Measurements from ENCODE around the gene FAM89A. TPM values are rescaled to one million over a fixed set of nuclear protein-coding genes. Genes with fewer than 3 reads are reported as not detected.

The FAM89A gene
- total and polyA plus RNA-seq, 2 of the 8 experiments (the other 6 are each of a cell fraction or from before 2014, with no cell fraction given), result 2.1 to 2.2 TPM

DNA sequence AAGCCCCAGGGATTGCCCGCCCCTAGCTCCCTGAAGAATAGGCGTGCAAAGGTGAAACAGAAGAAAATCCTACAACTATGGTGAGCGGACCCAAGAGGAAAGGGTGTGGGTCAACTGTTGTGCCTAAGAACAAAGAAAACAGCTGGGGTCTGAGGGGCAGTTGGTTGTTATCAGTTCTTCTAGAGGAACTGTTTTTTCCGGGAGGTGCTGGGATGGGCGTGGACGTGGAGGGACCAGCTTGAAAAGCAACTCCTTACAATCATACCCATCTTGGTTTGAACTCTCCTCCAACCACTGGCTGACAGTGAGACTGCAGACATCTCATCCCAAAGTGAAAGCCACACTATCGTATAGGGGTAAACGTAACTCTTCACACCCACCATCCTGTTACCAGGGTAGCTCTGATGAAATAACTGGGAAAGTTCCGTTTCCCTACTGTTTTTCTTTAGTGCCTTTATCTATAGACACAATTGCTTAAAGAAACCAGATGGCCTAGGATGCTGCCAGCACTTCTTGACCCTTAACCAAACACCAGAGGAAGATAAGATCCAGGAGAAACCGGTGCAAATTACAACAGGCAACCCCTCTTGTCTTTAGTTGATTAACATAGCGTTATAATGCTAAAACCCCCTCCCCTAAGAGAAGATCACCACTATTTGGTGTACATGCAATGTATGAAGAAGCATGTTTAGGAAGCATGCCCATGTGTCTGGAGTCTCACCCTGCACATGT is 25.6 kb upstream of the FAM89A start (continued):
- TF ChIP-seq, protein P1, sequence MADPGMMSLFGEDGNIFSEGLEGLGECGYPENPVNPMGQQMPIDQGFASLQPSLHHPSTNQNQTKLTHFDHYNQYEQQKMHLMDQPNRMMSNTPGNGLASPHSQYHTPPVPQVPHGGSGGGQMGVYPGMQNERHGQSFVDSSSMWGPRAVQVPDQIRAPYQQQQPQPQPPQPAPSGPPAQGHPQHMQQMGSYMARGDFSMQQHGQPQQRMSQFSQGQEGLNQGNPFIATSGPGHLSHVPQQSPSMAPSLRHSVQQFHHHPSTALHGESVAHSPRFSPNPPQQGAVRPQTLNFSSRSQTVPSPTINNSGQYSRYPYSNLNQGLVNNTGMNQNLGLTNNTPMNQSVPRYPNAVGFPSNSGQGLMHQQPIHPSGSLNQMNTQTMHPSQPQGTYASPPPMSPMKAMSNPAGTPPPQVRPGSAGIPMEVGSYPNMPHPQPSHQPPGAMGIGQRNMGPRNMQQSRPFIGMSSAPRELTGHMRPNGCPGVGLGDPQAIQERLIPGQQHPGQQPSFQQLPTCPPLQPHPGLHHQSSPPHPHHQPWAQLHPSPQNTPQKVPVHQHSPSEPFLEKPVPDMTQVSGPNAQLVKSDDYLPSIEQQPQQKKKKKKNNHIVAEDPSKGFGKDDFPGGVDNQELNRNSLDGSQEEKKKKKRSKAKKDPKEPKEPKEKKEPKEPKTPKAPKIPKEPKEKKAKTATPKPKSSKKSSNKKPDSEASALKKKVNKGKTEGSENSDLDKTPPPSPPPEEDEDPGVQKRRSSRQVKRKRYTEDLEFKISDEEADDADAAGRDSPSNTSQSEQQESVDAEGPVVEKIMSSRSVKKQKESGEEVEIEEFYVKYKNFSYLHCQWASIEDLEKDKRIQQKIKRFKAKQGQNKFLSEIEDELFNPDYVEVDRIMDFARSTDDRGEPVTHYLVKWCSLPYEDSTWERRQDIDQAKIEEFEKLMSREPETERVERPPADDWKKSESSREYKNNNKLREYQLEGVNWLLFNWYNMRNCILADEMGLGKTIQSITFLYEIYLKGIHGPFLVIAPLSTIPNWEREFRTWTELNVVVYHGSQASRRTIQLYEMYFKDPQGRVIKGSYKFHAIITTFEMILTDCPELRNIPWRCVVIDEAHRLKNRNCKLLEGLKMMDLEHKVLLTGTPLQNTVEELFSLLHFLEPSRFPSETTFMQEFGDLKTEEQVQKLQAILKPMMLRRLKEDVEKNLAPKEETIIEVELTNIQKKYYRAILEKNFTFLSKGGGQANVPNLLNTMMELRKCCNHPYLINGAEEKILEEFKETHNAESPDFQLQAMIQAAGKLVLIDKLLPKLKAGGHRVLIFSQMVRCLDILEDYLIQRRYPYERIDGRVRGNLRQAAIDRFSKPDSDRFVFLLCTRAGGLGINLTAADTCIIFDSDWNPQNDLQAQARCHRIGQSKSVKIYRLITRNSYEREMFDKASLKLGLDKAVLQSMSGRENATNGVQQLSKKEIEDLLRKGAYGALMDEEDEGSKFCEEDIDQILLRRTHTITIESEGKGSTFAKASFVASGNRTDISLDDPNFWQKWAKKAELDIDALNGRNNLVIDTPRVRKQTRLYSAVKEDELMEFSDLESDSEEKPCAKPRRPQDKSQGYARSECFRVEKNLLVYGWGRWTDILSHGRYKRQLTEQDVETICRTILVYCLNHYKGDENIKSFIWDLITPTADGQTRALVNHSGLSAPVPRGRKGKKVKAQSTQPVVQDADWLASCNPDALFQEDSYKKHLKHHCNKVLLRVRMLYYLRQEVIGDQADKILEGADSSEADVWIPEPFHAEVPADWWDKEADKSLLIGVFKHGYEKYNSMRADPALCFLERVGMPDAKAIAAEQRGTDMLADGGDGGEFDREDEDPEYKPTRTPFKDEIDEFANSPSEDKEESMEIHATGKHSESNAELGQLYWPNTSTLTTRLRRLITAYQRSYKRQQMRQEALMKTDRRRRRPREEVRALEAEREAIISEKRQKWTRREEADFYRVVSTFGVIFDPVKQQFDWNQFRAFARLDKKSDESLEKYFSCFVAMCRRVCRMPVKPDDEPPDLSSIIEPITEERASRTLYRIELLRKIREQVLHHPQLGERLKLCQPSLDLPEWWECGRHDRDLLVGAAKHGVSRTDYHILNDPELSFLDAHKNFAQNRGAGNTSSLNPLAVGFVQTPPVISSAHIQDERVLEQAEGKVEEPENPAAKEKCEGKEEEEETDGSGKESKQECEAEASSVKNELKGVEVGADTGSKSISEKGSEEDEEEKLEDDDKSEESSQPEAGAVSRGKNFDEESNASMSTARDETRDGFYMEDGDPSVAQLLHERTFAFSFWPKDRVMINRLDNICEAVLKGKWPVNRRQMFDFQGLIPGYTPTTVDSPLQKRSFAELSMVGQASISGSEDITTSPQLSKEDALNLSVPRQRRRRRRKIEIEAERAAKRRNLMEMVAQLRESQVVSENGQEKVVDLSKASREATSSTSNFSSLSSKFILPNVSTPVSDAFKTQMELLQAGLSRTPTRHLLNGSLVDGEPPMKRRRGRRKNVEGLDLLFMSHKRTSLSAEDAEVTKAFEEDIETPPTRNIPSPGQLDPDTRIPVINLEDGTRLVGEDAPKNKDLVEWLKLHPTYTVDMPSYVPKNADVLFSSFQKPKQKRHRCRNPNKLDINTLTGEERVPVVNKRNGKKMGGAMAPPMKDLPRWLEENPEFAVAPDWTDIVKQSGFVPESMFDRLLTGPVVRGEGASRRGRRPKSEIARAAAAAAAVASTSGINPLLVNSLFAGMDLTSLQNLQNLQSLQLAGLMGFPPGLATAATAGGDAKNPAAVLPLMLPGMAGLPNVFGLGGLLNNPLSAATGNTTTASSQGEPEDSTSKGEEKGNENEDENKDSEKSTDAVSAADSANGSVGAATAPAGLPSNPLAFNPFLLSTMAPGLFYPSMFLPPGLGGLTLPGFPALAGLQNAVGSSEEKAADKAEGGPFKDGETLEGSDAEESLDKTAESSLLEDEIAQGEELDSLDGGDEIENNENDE (IDR thresholded peaks at IDR 0.05; ENCODE audit: insufficient replicate concordance, low read length), result no peak
- TF ChIP-seq BACH1 (IDR thresholded peaks at IDR 0.05; ENCODE audit: low read length) (no peak), RBBP5 (IDR thresholded peaks at IDR 0.05; ENCODE audit: borderline replicate concordance, low read depth, low read length) (no peak), SUZ12 (IDR thresholded peaks at IDR 0.05; ENCODE audit: low read length) (no peak), GTF2F1 (IDR thresholded peaks at IDR 0.05; ENCODE audit: borderline replicate concordance, low read depth, low read length) (no peak), SIN3A (conservative IDR thresholded peaks at IDR 0.05 in 1 of 2, IDR thresholded peaks at IDR 0.05 in 1 of 2; ENCODE audit: low read depth in 1 of 2, low read length in 2 of 2) (no peak), EZH2 (IDR thresholded peaks at IDR 0.05; ENCODE audit: low read depth, low read length, severe bottlenecking) (no peak), CHD2 (IDR thresholded peaks at IDR 0.05; ENCODE audit: low read length) (no peak), JUND (IDR thresholded peaks at IDR 0.05; ENCODE audit: low read length) (no peak), BRCA1 (IDR thresholded peaks at IDR 0.05; ENCODE audit: low read depth, low read length) (no peak), JUN (IDR thresholded peaks at IDR 0.05; ENCODE audit: low read depth, low read length) (no peak)
